Measurements from ENCODE around the gene INPP5A. TPM values are rescaled to one million over a fixed set of nuclear protein-coding genes. Genes with fewer than 3 reads are reported as not detected.

Gene INPP5A
- total RNA-seq, 1 donor from 2014 or later: 41.0 TPM

GRCh38 chr10:132726194-132726593, 188.6 kb downstream of the INPP5A start:
- Mint-ChIP-seq H3K27ac (no peak overlapping the region), H3K27me3 (ENCODE audit: low read depth) (no peaks in the 10 kb centered on the region), H3K4me1 (peaks cover 3% of the 10 kb centered on the region), H3K9me3 (no peaks in the 10 kb centered on the region), H3K36me3 (peaks cover 22% of the 10 kb centered on the region), H3K4me3 (no peak overlapping the region)
- no peak for DNase-seq (ENCODE audit: low spot score in 2 of 2, unreplicated experiment in 2 of 2)
- TF ChIP-seq CTCF (IDR thresholded peaks at IDR 0.05; ENCODE audit: unreplicated experiment): no peak

DNA sequence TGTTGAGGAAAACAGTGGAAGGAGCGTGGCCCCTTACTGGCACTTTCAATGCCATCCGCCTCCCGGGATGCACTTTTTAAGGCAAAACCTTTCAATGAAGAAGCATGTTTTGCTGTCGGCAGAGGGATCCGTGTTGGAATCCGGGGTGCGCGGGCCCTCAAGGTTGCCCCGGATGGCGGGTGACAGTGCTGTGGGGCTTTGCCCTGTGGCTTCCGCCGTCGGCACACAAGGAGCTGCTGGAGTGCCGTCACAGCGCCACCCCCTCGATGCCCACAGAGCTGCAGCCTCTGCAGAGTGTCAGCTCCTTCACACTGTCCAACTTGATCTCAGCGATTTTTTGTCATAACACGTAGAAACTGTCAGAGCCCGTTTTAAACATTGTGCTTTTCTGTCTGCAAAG, 189.4 kb downstream of the INPP5A start:
- H3K27ac Mint-ChIP-seq: no peak overlapping the region
- no peaks in the 10 kb centered on the region for H3K4me1 Mint-ChIP-seq
- peaks cover 22% of the 10 kb centered on the region for H3K36me3 Mint-ChIP-seq
- no peak for DNase-seq (ENCODE audit: low spot score in 2 of 2, unreplicated experiment in 2 of 2)
- TF ChIP-seq CTCF (IDR thresholded peaks at IDR 0.05; ENCODE audit: unreplicated experiment): no peak
- H3K27me3 Mint-ChIP-seq (ENCODE audit: low read depth): no peaks in the 10 kb centered on the region
- H3K9me3 Mint-ChIP-seq: no peaks in the 10 kb centered on the region
- no peak overlapping the region for H3K4me3 Mint-ChIP-seq

- H3K36me3 Mint-ChIP-seq: peaks cover 21% of the 10 kb centered on the region
- H3K4me3 Mint-ChIP-seq: no peak overlapping the region
- TF ChIP-seq CTCF (IDR thresholded peaks at IDR 0.05; ENCODE audit: unreplicated experiment): no peak
- no peaks in the 10 kb centered on the region for H3K27me3 Mint-ChIP-seq (ENCODE audit: low read depth)
- no peaks in the 10 kb centered on the region for H3K9me3 Mint-ChIP-seq
- H3K4me1 Mint-ChIP-seq: no peaks in the 10 kb centered on the region
- DNase-seq (ENCODE audit: low spot score in 2 of 2, unreplicated experiment in 2 of 2): no peak
- no peak overlapping the region for H3K27ac Mint-ChIP-seq
These were observed 189.8 kb downstream of the INPP5A start for GRCh38 chr10:132727411-132727810.

DNA sequence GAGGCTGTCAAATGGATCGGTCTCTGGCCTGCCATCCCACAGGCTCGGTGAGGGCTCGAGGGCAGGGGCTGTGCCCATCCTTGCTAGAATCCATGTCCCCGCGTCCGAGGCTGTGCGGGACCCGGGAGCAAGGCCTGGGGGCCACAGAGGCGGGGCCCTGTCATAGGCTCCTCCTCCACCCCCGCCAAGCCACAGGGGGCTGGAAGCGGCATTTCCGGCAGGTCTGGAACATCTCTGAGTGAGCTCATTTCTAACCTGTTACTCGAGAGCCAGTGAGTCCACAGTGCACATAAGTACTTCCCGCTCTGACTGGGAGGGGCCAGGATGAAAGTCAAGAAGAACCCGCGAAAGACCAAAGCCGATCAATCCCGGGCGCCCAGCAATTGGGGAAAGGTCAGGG, 190.7 kb downstream of the INPP5A start:
- Mint-ChIP-seq H3K27ac (no peak overlapping the region), H3K4me3 (no peak overlapping the region), H3K27me3 (ENCODE audit: low read depth) (no peaks in the 10 kb centered on the region), H3K4me1 (no peaks in the 10 kb centered on the region), H3K9me3 (no peaks in the 10 kb centered on the region), H3K36me3 (peaks cover 15% of the 10 kb centered on the region)
- DNase-seq (ENCODE audit: low spot score in 2 of 2, unreplicated experiment in 2 of 2): no peak
- TF ChIP-seq CTCF (IDR thresholded peaks at IDR 0.05; ENCODE audit: unreplicated experiment): no peak

DNA sequence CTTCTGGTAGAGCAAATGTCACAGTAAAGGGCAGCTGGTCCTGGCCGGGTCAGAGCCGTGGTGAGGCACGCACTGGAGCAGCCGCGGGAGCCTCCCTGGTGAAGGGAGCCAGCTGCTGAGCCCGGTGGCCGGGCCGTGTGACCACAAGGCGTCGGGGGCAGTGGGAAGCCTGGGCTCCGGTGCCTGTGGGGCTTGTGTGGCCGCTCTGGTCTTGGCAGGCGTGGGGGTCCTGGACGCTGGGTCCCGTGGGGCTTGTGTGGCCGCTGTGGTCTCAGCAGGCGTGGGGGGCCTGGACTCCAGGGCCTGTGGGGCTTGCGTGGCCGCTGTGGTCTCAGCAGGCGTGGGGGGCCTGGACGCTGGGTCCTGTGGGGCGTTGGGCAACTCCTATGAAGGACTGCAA, 191.2 kb downstream of the INPP5A start:
- no peak overlapping the region for H3K4me3 Mint-ChIP-seq
- TF ChIP-seq CTCF (IDR thresholded peaks at IDR 0.05; ENCODE audit: unreplicated experiment): no peak
- no peak for DNase-seq (ENCODE audit: low spot score in 2 of 2, unreplicated experiment in 2 of 2)
- H3K27ac Mint-ChIP-seq: no peak overlapping the region
- H3K27me3 Mint-ChIP-seq (ENCODE audit: low read depth): no peaks in the 10 kb centered on the region
- no peaks in the 10 kb centered on the region for H3K4me1 Mint-ChIP-seq
- H3K9me3 Mint-ChIP-seq: no peaks in the 10 kb centered on the region
- peaks cover 14% of the 10 kb centered on the region for H3K36me3 Mint-ChIP-seq

Measured in mesothelial cell of epicardium (in vitro differentiated cells).